Trophoblast cell (in vitro differentiated cells and primary cell): ENCODE results near the gene S100A3.
"Not testable (repeated sequence)": the region's sequence is repeated elsewhere in the genome, so short reads cannot be mapped to it uniquely, and the experiment has no call there.

Source experiments
- DNase-seq, 2 donors: peaks; one replicate each; pipeline ENCODE4 v3.0.0-alpha.2; 2016
- H2AFZ ChIP-seq: 2 replicates; pipeline ENCODE4 v1.6.1; 2013; ENCODE audit warnings: low read length, moderate library complexity, mild to moderate bottlenecking; ENCODE audit not compliant: insufficient read depth, poor library complexity
- H2AK5ac ChIP-seq: 2 replicates; pipeline ENCODE4 v1.6.1; 2013; ENCODE audit warnings: mild to moderate bottlenecking, low read length
- H2BK120ac ChIP-seq: 2 replicates; pipeline ENCODE4 v1.6.1; 2013; ENCODE audit warnings: low read length, mild to moderate bottlenecking, moderate library complexity; ENCODE audit not compliant: insufficient read depth, poor library complexity
- H2BK12ac ChIP-seq: 2 replicates; pipeline ENCODE4 v1.6.1; 2013; ENCODE audit warnings: mild to moderate bottlenecking, low read length, moderate library complexity
- H2BK5ac ChIP-seq: 2 replicates; pipeline ENCODE4 v1.6.1; 2013; ENCODE audit warnings: low read length, low read depth, moderate library complexity, mild to moderate bottlenecking; ENCODE audit not compliant: poor library complexity
- H3K14ac ChIP-seq: 2 replicates; pipeline ENCODE4 v1.6.1; 2013; ENCODE audit warnings: mild to moderate bottlenecking, low read length
- H3K18ac ChIP-seq: 2 replicates; pipeline ENCODE4 v1.6.1; 2013; ENCODE audit warnings: mild to moderate bottlenecking, low read length
- H3K23ac ChIP-seq: 2 replicates; pipeline ENCODE4 v1.6.1; 2013; ENCODE audit warnings: low read length
- H3K27ac ChIP-seq: 2 replicates; pipeline ENCODE4 v1.5.1; 2013; ENCODE audit warnings: low read depth, mild to moderate bottlenecking, inconsistent platforms, low read length, moderate library complexity
- H3K27me3 ChIP-seq: 2 replicates; pipeline ENCODE4 v1.6.1; 2013; ENCODE audit warnings: inconsistent platforms, mild to moderate bottlenecking, low read length, moderate library complexity; ENCODE audit not compliant: insufficient read depth
- H3K36me3 ChIP-seq, 2 experiments: 1 replicate in 1 of 2; 2 replicates in 1 of 2; pipeline ENCODE4 v1.6.1; 2013; ENCODE audit warnings: low read length in 2 of 2, mild to moderate bottlenecking in 2 of 2, moderate library complexity in 1 of 2; ENCODE audit not compliant: insufficient read depth in 2 of 2, control insufficient read depth in 1 of 2
- H3K4ac ChIP-seq: 2 replicates; pipeline ENCODE4 v1.6.1; 2013; ENCODE audit warnings: low read depth, mild to moderate bottlenecking, low read length, moderate library complexity
- H3K4me1 ChIP-seq, 2 experiments: 1 replicate in 1 of 2; 2 replicates in 1 of 2; pipeline ENCODE4 v1.6.1; 2013; ENCODE audit warnings: low read length in 2 of 2, mild to moderate bottlenecking in 2 of 2, moderate library complexity in 1 of 2; ENCODE audit not compliant: insufficient read depth in 2 of 2, control insufficient read depth in 1 of 2
- H3K4me2 ChIP-seq: 2 replicates; pipeline ENCODE4 v1.6.1; 2013; ENCODE audit warnings: inconsistent platforms, mild to moderate bottlenecking, low read length, moderate library complexity
- H3K4me3 ChIP-seq: 2 replicates; pipeline ENCODE4 v1.5.1; 2013; ENCODE audit warnings: mild to moderate bottlenecking, low read depth, low read length, inconsistent platforms
- H3K79me1 ChIP-seq: one replicate; pipeline ENCODE4 v1.6.1; 2013; ENCODE audit warnings: low read length
- H3K79me2 ChIP-seq: 2 replicates; pipeline ENCODE4 v1.6.1; 2013; ENCODE audit warnings: low read length, mild to moderate bottlenecking; ENCODE audit not compliant: control insufficient read depth, insufficient read depth, poor library complexity
- H3K9ac ChIP-seq: 2 replicates; pipeline ENCODE4 v1.6.1; 2013; ENCODE audit warnings: mild to moderate bottlenecking, low read length
- H3K9me3 ChIP-seq: 2 replicates; pipeline ENCODE4 v1.6.1; 2013; ENCODE audit warnings: low read depth, mild to moderate bottlenecking, control low read depth, inconsistent platforms, low read length; ENCODE audit not compliant: insufficient read depth
- H4K12ac ChIP-seq: 2 replicates; pipeline ENCODE4 v1.6.1; 2013; ENCODE audit warnings: low read depth, mild to moderate bottlenecking, low read length, moderate library complexity
- H4K8ac ChIP-seq: 2 replicates; pipeline ENCODE4 v1.6.1; 2013; ENCODE audit warnings: low read depth, mild to moderate bottlenecking, low read length, moderate library complexity
- H4K91ac ChIP-seq: one replicate; pipeline ENCODE4 v1.6.1; 2013; ENCODE audit warnings: low read depth, mild to moderate bottlenecking, low read length, moderate library complexity
- WGBS: extraction: QIAGEN DNeasy Blood & Tissue Kit; methylation state at CpG from one replicate; pipeline ENCODE4 v1.1.7; 2013; ENCODE audit warnings: missing lambda C conversion rate; ENCODE audit not compliant: insufficient read length, insufficient coverage; ENCODE audit errors: extremely low coverage; 5-methylcytosine and 5-hydroxymethylcytosine counted together

Gene S100A3

DNA sequence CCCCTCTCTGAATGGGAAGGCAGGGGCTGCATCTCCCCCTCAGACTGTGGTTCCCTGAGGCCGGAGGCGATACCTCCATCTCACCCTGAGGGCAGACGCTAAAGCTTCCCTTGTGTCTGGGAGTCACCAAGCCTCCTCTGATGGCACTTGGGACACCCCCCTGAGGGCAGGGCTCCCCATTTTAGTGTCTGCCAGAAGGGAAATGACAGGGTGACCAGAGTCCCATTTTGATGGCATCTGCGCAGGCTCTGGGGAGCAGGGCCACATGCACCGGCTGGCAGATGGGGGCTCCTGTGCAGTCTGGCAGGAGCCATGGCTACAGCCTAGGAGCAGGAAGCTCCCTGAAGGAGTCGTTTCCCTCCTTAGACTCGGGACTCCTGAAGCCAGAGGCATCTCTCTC, 14.9 kb upstream of the S100A3 start:
- DNase-seq = no peak
- H3K36me3 ChIP-seq = no peaks in the 10 kb centered on the region
- H3K4me2 ChIP-seq = peak overlapping the region; percentile 2
- no peak overlapping the region for H3K9ac ChIP-seq
- H3K23ac ChIP-seq = no peak overlapping the region
- peak overlapping the region; percentile 28 for H2BK5ac ChIP-seq
- no peak overlapping the region for H2AFZ ChIP-seq
- H2BK12ac ChIP-seq = peak overlapping the region; percentile 99
- peaks cover 41 to 52% of the 10 kb centered on the region in 2 experiments for H3K4me1 ChIP-seq
- H2AK5ac ChIP-seq = peak overlapping the region; percentile 65
- no peak overlapping the region for H3K27ac ChIP-seq
- peaks cover 16% of the 10 kb centered on the region for H3K79me2 ChIP-seq
- H3K4me3 ChIP-seq = peak overlapping the region; percentile 14
- peak overlapping the region; percentile 50 for H4K8ac ChIP-seq
- peak overlapping the region; percentile 97 for H2BK120ac ChIP-seq
- peak overlapping the region; percentile 40 for H3K18ac ChIP-seq
- peak overlapping the region; percentile 80 for H3K14ac ChIP-seq
- peak overlapping the region; percentile 97 for H4K91ac ChIP-seq
- H3K4ac ChIP-seq = peak overlapping the region; percentile 47
- peaks cover 51% of the 10 kb centered on the region for H3K79me1 ChIP-seq
- H3K27me3 ChIP-seq = no peaks in the 10 kb centered on the region
- no peaks in the 10 kb centered on the region for H3K9me3 ChIP-seq
- no peak overlapping the region for H4K12ac ChIP-seq
- no CpG with 5 or more reads among the region's 7 CpGs for WGBS

DNA sequence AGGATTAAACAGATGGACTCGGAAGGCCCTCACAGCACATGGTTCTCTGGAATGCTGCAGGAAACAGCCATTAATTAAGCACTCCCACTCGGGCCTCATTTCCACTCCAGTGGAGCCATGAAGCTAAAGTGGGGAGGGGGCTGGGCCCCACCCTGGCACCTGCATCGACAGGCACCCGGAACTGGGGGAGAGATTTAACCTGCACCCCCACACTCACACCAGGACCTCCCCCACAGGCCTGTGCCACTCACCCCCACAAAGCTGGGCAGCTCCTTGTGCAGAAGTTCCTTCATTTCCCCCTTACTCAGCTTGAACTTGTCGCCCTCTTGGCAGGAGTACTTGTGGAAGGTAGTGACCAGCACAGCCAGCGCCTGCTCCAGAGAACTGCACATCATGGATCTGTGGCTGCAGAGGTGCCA, 14.4 kb upstream of the S100A3 start:
- Histone ChIP-seq H3K4me1 (peaks cover 39 to 48% of the 10 kb centered on the region in 2 experiments), H3K27ac (no peak overlapping the region), H3K4me2 (peak overlapping the region; percentile 2), H3K9ac (no peak overlapping the region), H2AFZ (no peak overlapping the region), H2AK5ac (peak overlapping the region; percentile 65), H3K18ac (peak overlapping the region; percentile 32), H2BK12ac (peak overlapping the region; percentile 99), H3K36me3 (no peaks in the 10 kb centered on the region), H2BK5ac (peak overlapping the region; percentile 28), H4K12ac (no peak overlapping the region), H3K14ac (peak overlapping the region; percentile 80), H3K79me2 (peaks cover 16% of the 10 kb centered on the region), H2BK120ac (peak overlapping the region; percentile 97), H3K23ac (no peak overlapping the region), H4K8ac (peak overlapping the region; percentile 50), H3K4ac (peak overlapping the region; percentile 16), H3K79me1 (peaks cover 48% of the 10 kb centered on the region), H3K9me3 (no peaks in the 10 kb centered on the region), H3K4me3 (peak overlapping the region; percentile 19), H3K27me3 (no peaks in the 10 kb centered on the region), H4K91ac (peak overlapping the region; percentile 97)
- no peak for DNase-seq
- WGBS = no CpG with 5 or more reads among the region's 6 CpGs

DNA sequence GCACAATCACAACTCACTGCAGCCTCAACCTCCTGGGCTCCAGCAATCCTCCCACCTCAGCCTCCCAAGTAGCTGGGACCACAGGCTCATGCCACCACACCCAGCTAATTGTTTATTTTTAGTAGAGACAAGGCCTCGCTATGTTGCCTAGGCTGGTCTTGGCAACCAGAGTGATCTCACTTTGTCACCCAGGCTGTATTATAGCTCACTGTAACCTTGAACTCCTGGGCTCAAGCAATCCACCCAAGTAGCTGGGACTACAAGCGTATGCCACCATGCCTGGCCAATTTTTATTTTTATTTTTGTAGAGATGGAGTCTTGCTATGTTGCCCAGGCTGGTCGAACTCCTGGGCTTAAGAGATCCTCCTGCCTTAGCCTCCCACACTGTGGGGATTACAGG, 13.0 kb upstream of the S100A3 start:
- not testable (repeated sequence) for H3K4me3 ChIP-seq, H3K14ac ChIP-seq, H3K36me3 ChIP-seq, H4K12ac ChIP-seq, H2AK5ac ChIP-seq, H3K27ac ChIP-seq, H3K4ac ChIP-seq, H2BK12ac ChIP-seq, DNase-seq, H3K9me3 ChIP-seq, H2AFZ ChIP-seq, H3K4me2 ChIP-seq, H3K9ac ChIP-seq, H4K8ac ChIP-seq, H3K18ac ChIP-seq, H2BK5ac ChIP-seq, H2BK120ac ChIP-seq, H3K23ac ChIP-seq, H3K27me3 ChIP-seq
- H3K4me1 ChIP-seq = peaks cover 32 to 38% of the 10 kb centered on the region in 2 experiments
- H3K79me1 ChIP-seq = peaks cover 33% of the 10 kb centered on the region
- peaks cover 10% of the 10 kb centered on the region for H3K79me2 ChIP-seq
- no CpG with 5 or more reads among the region's 3 CpGs for WGBS
- peak overlapping the region; percentile 21 for H4K91ac ChIP-seq

DNA sequence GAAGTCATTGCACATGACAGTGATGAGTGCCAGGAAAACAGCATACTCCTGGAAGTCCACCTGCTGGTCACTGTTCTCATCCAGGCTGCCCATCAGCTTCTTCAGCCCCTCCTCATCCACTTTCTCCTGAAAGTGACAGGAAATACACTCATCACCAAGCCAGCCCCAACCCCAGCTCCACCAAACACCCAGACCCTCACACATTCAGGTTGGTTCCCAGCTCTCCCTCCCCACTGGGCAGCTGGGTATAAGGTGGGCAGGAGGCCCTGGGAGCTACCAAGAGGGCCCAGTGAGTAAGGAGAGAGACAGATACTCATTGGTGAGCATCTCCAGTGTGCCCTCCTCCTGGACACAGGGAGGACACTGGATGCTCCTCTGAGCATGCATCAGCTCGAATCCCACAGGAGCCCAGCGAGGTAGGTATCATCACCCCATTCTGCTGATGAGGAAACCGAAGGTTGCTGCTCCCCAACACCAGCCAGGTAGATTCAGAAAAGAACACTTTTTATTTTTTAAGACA, 12.5 kb upstream of the S100A3 start:
- H2BK5ac ChIP-seq = no peak overlapping the region

More for the DNA sequence above, 12.5 kb upstream of the S100A3 start:
- no CpG with 5 or more reads among the region's 3 CpGs for WGBS
- H3K4me2 ChIP-seq = no peak overlapping the region
- H3K27ac ChIP-seq = no peak overlapping the region
- H3K4me3 ChIP-seq = no peak overlapping the region
- H3K23ac ChIP-seq = no peak overlapping the region
- H2AK5ac ChIP-seq = no peak overlapping the region
- no peak overlapping the region for H2AFZ ChIP-seq
- no peak overlapping the region for H3K18ac ChIP-seq
- H3K27me3 ChIP-seq = no peaks in the 10 kb centered on the region
- no peak overlapping the region for H4K8ac ChIP-seq
- no peak overlapping the region for H4K12ac ChIP-seq
- H4K91ac ChIP-seq = peak overlapping the region; percentile 21
- H3K4ac ChIP-seq = no peak overlapping the region
- no peak overlapping the region for H2BK120ac ChIP-seq
- no peak for DNase-seq
- peaks cover 6% of the 10 kb centered on the region for H3K79me2 ChIP-seq
- H2BK12ac ChIP-seq = peak overlapping the region; percentile 5
- H3K9ac ChIP-seq = no peak overlapping the region
- peaks cover 29% of the 10 kb centered on the region for H3K79me1 ChIP-seq
- no peaks in the 10 kb centered on the region for H3K36me3 ChIP-seq
- H3K4me1 ChIP-seq = peaks cover 27 to 34% of the 10 kb centered on the region in 2 experiments
- no peaks in the 10 kb centered on the region for H3K9me3 ChIP-seq
- H3K14ac ChIP-seq = no peak overlapping the region
